IPS-15b (cell line): ENCODE measurements around the gene ROBO1.
"Not testable (repeated sequence)": the region's sequence is repeated elsewhere in the genome, so short reads cannot be mapped to it uniquely, and the experiment has no call there.

Source experiments
- H3K27me3 ChIP-seq: one replicate; pipeline ENCODE4 v1.6.1; 2013; ENCODE audit warnings: low read length; ENCODE audit not compliant: control insufficient read depth, insufficient read depth
- H3K36me3 ChIP-seq: one replicate; pipeline ENCODE4 v1.6.1; 2013; ENCODE audit warnings: low read length; ENCODE audit not compliant: control insufficient read depth, insufficient read depth
- H3K4me1 ChIP-seq: one replicate; pipeline ENCODE4 v1.6.1; 2013; ENCODE audit warnings: mild to moderate bottlenecking, low read length; ENCODE audit not compliant: control insufficient read depth, insufficient read depth
- H3K4me3 ChIP-seq: one replicate; pipeline ENCODE4 v1.5.1; 2013; ENCODE audit warnings: low read depth, low read length
- H3K9ac ChIP-seq: one replicate; pipeline ENCODE4 v1.6.1; 2013; ENCODE audit warnings: low read depth, mild to moderate bottlenecking, low read length
- H3K9me3 ChIP-seq: one replicate; pipeline ENCODE4 v1.6.1; 2013; ENCODE audit warnings: mild to moderate bottlenecking, low read length; ENCODE audit not compliant: control insufficient read depth, insufficient read depth

The ROBO1 gene

GRCh38 chr3:79203144-79203519 is 564.7 kb downstream of the ROBO1 start:
- Histone ChIP-seq H3K36me3 (no peaks in the 10 kb centered on the region), H3K4me3 (no peak overlapping the region), H3K9ac (no peak overlapping the region)

GRCh38 chr3:79202471-79203143 is 565.2 kb downstream of the ROBO1 start:
- no peak overlapping the region for H3K4me3 ChIP-seq
- no peaks in the 10 kb centered on the region for H3K27me3 ChIP-seq
- H3K9ac ChIP-seq = no peak overlapping the region
- H3K4me1 ChIP-seq = peaks cover 12% of the 10 kb centered on the region
- no peaks in the 10 kb centered on the region for H3K9me3 ChIP-seq
- H3K36me3 ChIP-seq = no peaks in the 10 kb centered on the region

More at GRCh38 chr3:79203144-79203519, 564.7 kb downstream of the ROBO1 start:
- no peaks in the 10 kb centered on the region for H3K27me3 ChIP-seq
- peaks cover 12% of the 10 kb centered on the region for H3K4me1 ChIP-seq
- H3K9me3 ChIP-seq = no peaks in the 10 kb centered on the region

- H3K4me1 ChIP-seq = peaks cover 12% of the 10 kb centered on the region
- H3K9me3 ChIP-seq = no peaks in the 10 kb centered on the region
- H3K4me3 ChIP-seq = no peak overlapping the region
- no peaks in the 10 kb centered on the region for H3K27me3 ChIP-seq
- no peaks in the 10 kb centered on the region for H3K36me3 ChIP-seq
- no peak overlapping the region for H3K9ac ChIP-seq
Measured at GRCh38 chr3:79200456-79200855, 567.3 kb downstream of the ROBO1 start.

- H3K9ac ChIP-seq = no peak overlapping the region
- H3K27me3 ChIP-seq = no peaks in the 10 kb centered on the region
- H3K9me3 ChIP-seq = no peaks in the 10 kb centered on the region
- H3K4me3 ChIP-seq = no peak overlapping the region
- H3K36me3 ChIP-seq = no peaks in the 10 kb centered on the region
- H3K4me1 ChIP-seq = peaks cover 12% of the 10 kb centered on the region
Measured at GRCh38 chr3:79199966-79200365, 567.8 kb downstream of the ROBO1 start.

- H3K9ac ChIP-seq = no peak overlapping the region
- no peaks in the 10 kb centered on the region for H3K27me3 ChIP-seq
- H3K4me1 ChIP-seq = no peaks in the 10 kb centered on the region
- no peaks in the 10 kb centered on the region for H3K36me3 ChIP-seq
- no peak overlapping the region for H3K4me3 ChIP-seq
- H3K9me3 ChIP-seq = no peaks in the 10 kb centered on the region
Measured at GRCh38 chr3:79187426-79187825, 580.4 kb downstream of the ROBO1 start.

GRCh38 chr3:79184251-79184650 is 583.5 kb downstream of the ROBO1 start:
- H3K27me3 ChIP-seq = no peaks in the 10 kb centered on the region
- no peak overlapping the region for H3K4me3 ChIP-seq
- no peak overlapping the region for H3K9ac ChIP-seq
- H3K9me3 ChIP-seq = no peaks in the 10 kb centered on the region
- H3K36me3 ChIP-seq = no peaks in the 10 kb centered on the region
- H3K4me1 ChIP-seq = no peaks in the 10 kb centered on the region

- Histone ChIP-seq H3K36me3 (no peaks in the 10 kb centered on the region), H3K9ac (no peak overlapping the region), H3K9me3 (no peaks in the 10 kb centered on the region), H3K4me3 (no peak overlapping the region), H3K27me3 (no peaks in the 10 kb centered on the region), H3K4me1 (peaks cover 3% of the 10 kb centered on the region)
Measured at GRCh38 chr3:79183496-79183895, 584.3 kb downstream of the ROBO1 start.

- Histone ChIP-seq H3K4me3 (no peak overlapping the region), H3K4me1 (peaks cover 5% of the 10 kb centered on the region), H3K27me3 (no peaks in the 10 kb centered on the region), H3K9ac (no peak overlapping the region), H3K36me3 (no peaks in the 10 kb centered on the region), H3K9me3 (no peaks in the 10 kb centered on the region)
Measured at GRCh38 chr3:79178471-79179180, 589.2 kb downstream of the ROBO1 start.

- H3K9me3 ChIP-seq = no peaks in the 10 kb centered on the region
- peaks cover 5% of the 10 kb centered on the region for H3K4me1 ChIP-seq
- no peaks in the 10 kb centered on the region for H3K27me3 ChIP-seq
- H3K9ac ChIP-seq = no peak overlapping the region
- no peaks in the 10 kb centered on the region for H3K36me3 ChIP-seq
- H3K4me3 ChIP-seq = no peak overlapping the region
Measured at GRCh38 chr3:79175870-79176269, 591.9 kb downstream of the ROBO1 start.

GRCh38 chr3:79173259-79173658 is 594.5 kb downstream of the ROBO1 start:
- H3K36me3 ChIP-seq, H3K4me3 ChIP-seq: not testable (repeated sequence)

GRCh38 chr3:79172241-79172640 is 595.6 kb downstream of the ROBO1 start:
- H3K9me3 ChIP-seq = no peaks in the 10 kb centered on the region
- H3K36me3 ChIP-seq = no peaks in the 10 kb centered on the region
- no peak overlapping the region for H3K9ac ChIP-seq
- H3K27me3 ChIP-seq = no peaks in the 10 kb centered on the region
- H3K4me1 ChIP-seq = peaks cover 5% of the 10 kb centered on the region
- no peak overlapping the region for H3K4me3 ChIP-seq

More at GRCh38 chr3:79173259-79173658, 594.5 kb downstream of the ROBO1 start:
- not testable (repeated sequence) for H3K9me3 ChIP-seq, H3K9ac ChIP-seq, H3K4me1 ChIP-seq, H3K27me3 ChIP-seq

GRCh38 chr3:79170021-79170420 is 597.8 kb downstream of the ROBO1 start:
- H3K9ac ChIP-seq = no peak overlapping the region
- no peak overlapping the region for H3K4me3 ChIP-seq
- no peaks in the 10 kb centered on the region for H3K9me3 ChIP-seq
- no peaks in the 10 kb centered on the region for H3K36me3 ChIP-seq
- peaks cover 5% of the 10 kb centered on the region for H3K4me1 ChIP-seq
- H3K27me3 ChIP-seq = no peaks in the 10 kb centered on the region
